Endothelial cell of umbilical vein (primary cell): ENCODE data around the gene LTBP1. TPM values are rescaled to one million over a fixed set of nuclear protein-coding genes. Genes with fewer than 3 reads are reported as not detected.

Source experiments
- BruUV-seq: library from RNA; stranded (reverse); fragments of 400-500 nt; replicated peaks from 2 replicates; lab custom pipeline; 2021; lab: Mats Ljungman, UMichigan
- CTCF ChIA-PET: fragments of 300-600, 350-600 bp; sonication (Branson Sonifier 250); formaldehyde crosslinking; loops from one replicate; lab custom pipeline; 2021; ENCODE audit warnings: antibody characterized with exemption, inconsistent platforms; lab: Charles Lee
- POLR2A ChIA-PET: fragments of 300-600, 350-600 bp; sonication (Branson Sonifier 250); formaldehyde crosslinking; loops from one replicate; lab custom pipeline; 2021; ENCODE audit warnings: antibody characterized with exemption, inconsistent platforms; lab: Charles Lee
- DNase-seq: peaks from one replicate; pipeline ENCODE4 v3.0.0-alpha.2; 2011; ENCODE audit warnings: low read depth, low spot score
- FAIRE-seq: peaks from 2 replicates; lab custom pipeline; 2011; peaks lifted over from hg19 to GRCh38; lab: Jason Lieb, UNC
- H2AFZ ChIP-seq: 2 replicates; pipeline ENCODE4 v1.6.0; 2012; ENCODE audit warnings: low read depth, low read length, control low read depth, inconsistent platforms
- H3K27ac ChIP-seq: 2 replicates; pipeline ENCODE4 v1.5.1; 2011; ENCODE audit warnings: low read depth, mild to moderate bottlenecking, control low read depth, low read length, moderate library complexity; ENCODE audit not compliant: insufficient read depth
- H3K27me3 ChIP-seq, 2 experiments: 2 replicates each; pipeline versions ENCODE4 v1.6.0 to v1.6.1; 2011; ENCODE audit warnings: low read length in 2 of 2, mixed read lengths in 1 of 2; ENCODE audit not compliant: control insufficient read depth in 2 of 2, insufficient read depth in 2 of 2
- H3K36me3 ChIP-seq, 2 experiments: 2 replicates in 1 of 2; 3 replicates in 1 of 2; pipeline ENCODE4 v1.5.1; 2011; ENCODE audit warnings: low read length in 2 of 2, mild to moderate bottlenecking in 1 of 2, moderate library complexity in 1 of 2; ENCODE audit not compliant: control insufficient read depth in 2 of 2, insufficient read depth in 2 of 2; ENCODE audit errors: extremely low read depth in 1 of 2
- H3K4me1 ChIP-seq: 3 replicates; pipeline ENCODE4 v1.5.1; 2011; ENCODE audit warnings: mild to moderate bottlenecking, low read length; ENCODE audit not compliant: control insufficient read depth, insufficient read depth; ENCODE audit errors: extremely low read depth
- H3K4me2 ChIP-seq: 2 replicates; pipeline ENCODE4 v1.6.1; 2011; ENCODE audit warnings: low read length, control low read depth, mixed read lengths; ENCODE audit not compliant: insufficient read depth
- H3K4me3 ChIP-seq, 3 experiments: fragments of 200-600 bp in 1 of 3; sonication (generic), shearing (Covaris generic) in 1 of 3; replicated peaks in 1 of 3; 2 replicates each; pipeline ENCODE4 v1.5.1; 2011 to 2016; ENCODE audit warnings: control low read depth in 3 of 3, low read length in 3 of 3, mild to moderate bottlenecking in 2 of 3, inconsistent platforms in 1 of 3, low read depth in 1 of 3, moderate library complexity in 1 of 3; ENCODE audit not compliant: insufficient read depth in 1 of 3
- H3K79me2 ChIP-seq: 2 replicates; pipeline ENCODE4 v1.6.0; 2012; ENCODE audit warnings: low read length, inconsistent platforms; ENCODE audit not compliant: control insufficient read depth, insufficient read depth
- H3K9ac ChIP-seq: replicated peaks from 2 replicates; pipeline ENCODE3; 2011; ENCODE audit warnings: low read length, control low read depth; ENCODE audit not compliant: insufficient read depth; ENCODE audit errors: extremely low read depth
- H3K9me1 ChIP-seq: replicated peaks from 3 replicates; pipeline ENCODE4 v1.6.0; 2011; ENCODE audit warnings: mild to moderate bottlenecking, low read length; ENCODE audit not compliant: control insufficient read depth, insufficient read depth; ENCODE audit errors: extremely low read depth
- H3K9me3 ChIP-seq: replicated peaks from 2 replicates; pipeline ENCODE4 v1.5.1; 2012; ENCODE audit warnings: low read length, inconsistent platforms; ENCODE audit not compliant: control insufficient read depth, insufficient read depth
- H4K20me1 ChIP-seq: replicated peaks from 2 replicates; pipeline ENCODE3; 2011; ENCODE audit warnings: mild to moderate bottlenecking, low read length; ENCODE audit not compliant: control insufficient read depth, insufficient read depth; ENCODE audit errors: extremely low read depth
- CTCF ChIP-seq, 2 donors: IDR thresholded peaks; 1 replicate in 1 of 2; 2 replicates in 1 of 2; pipeline ENCODE4 v1.5.1; 2011; ENCODE audit warnings: low read length in 2 of 2, mild to moderate bottlenecking in 2 of 2, moderate library complexity in 2 of 2, control low read depth in 1 of 2, inconsistent platforms in 1 of 2, low read depth in 1 of 2; ENCODE audit not compliant: insufficient read depth in 1 of 2; ENCODE audit errors: extremely low read depth in 1 of 2
- EZH2 ChIP-seq: IDR thresholded peaks from 2 replicates; pipeline ENCODE4 v1.6.1; 2012; ENCODE audit warnings: borderline replicate concordance, low read depth, mild to moderate bottlenecking, moderate library complexity, low read length, inconsistent platforms; ENCODE audit not compliant: severe bottlenecking
- FOS ChIP-seq: IDR thresholded peaks from 2 replicates; pipeline ENCODE4 v1.6.1; 2011; ENCODE audit warnings: mild to moderate bottlenecking, low read length, moderate library complexity, borderline replicate concordance; ENCODE audit not compliant: insufficient read depth
- GATA2 ChIP-seq: IDR thresholded peaks from 2 replicates; pipeline ENCODE4 v1.7.0; 2011; ENCODE audit warnings: low read depth, mild to moderate bottlenecking, moderate library complexity, mixed read lengths, low read length; ENCODE audit not compliant: insufficient read length, insufficient read depth
- JUN ChIP-seq: IDR thresholded peaks from 2 replicates; pipeline ENCODE4 v1.6.1; 2011; ENCODE audit warnings: borderline replicate concordance, low read depth; ENCODE audit not compliant: insufficient read length, insufficient read depth
- MAX ChIP-seq: IDR thresholded peaks from 2 replicates; pipeline ENCODE4 v1.6.1; 2011; ENCODE audit not compliant: insufficient read depth, insufficient read length
- MYC ChIP-seq: IDR thresholded peaks from one replicate; pipeline ENCODE4 v1.6.1; 2011; ENCODE audit warnings: mild to moderate bottlenecking, low read depth, low read length
- POLR2A ChIP-seq: IDR thresholded peaks from 2 replicates; pipeline ENCODE4 v1.6.1; 2012; ENCODE audit warnings: low read depth, mild to moderate bottlenecking, control low read depth, low read length
- POLR2AphosphoS5 ChIP-seq: IDR thresholded peaks from 2 replicates; pipeline ENCODE4 v1.6.1; 2012; ENCODE audit warnings: low read depth, mild to moderate bottlenecking, control low read depth, low read length, moderate library complexity; ENCODE audit not compliant: insufficient read depth
- dilution Hi-C: fragments of 300-500 bp; cut with MboI; formaldehyde crosslinking; loops from one replicate; pipeline ENCODE4 v1.15.0; 2019; ENCODE audit warnings: low sequenced_read_pairs; ENCODE audit not compliant: extremely low pct_ligation_motif_present
- intact Hi-C: fragments of 100-400 bp; cut with micrococcal nuclease; formaldehyde crosslinking; loops from one replicate; pipeline ENCODE4 v1.10.0; 2022
- polyA plus RNA-seq, 4 experiments: library from polyadenylated mRNA; depleted of rRNA in 3 of 4; stranded (reverse) in 3 of 4; unstranded in 1 of 4; fragments of >200 nt; gene quantifications; 2 replicates each; pipeline versions ENCODE4 v1.2.1 to v1.2.3, GENCODE V29; 2011 to 2012; ENCODE audit warnings: missing spikeins in 1 of 4
- total RNA-seq: library from RNA; stranded (reverse); gene quantifications from 2 replicates; pipeline ENCODE4 v1.2.3, GENCODE V29; 2021

Gene LTBP1
- total and polyA plus RNA-seq, 2 donors (not counting 3 experiments of a cell fraction or from before 2014, with no cell fraction given) = 57.4 to 68.2 TPM

DNA sequence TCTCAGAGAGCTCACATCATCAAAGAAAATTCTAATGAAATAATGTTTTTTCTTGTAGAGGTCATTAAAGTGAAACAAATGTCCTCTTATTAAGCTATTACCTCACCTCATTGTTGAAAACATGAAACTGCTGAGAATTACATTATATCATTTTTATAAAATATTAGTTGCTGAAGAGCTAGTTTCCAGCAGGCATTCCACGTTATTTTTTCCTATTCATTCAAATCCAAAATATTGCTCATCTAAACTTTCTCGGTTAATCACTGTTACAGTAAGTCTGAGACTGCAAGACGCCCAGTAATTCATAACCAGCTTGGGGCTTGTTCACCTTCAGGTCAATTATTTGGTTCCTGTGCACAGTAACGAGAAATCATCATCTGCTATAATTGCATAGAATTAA, 391.2 kb downstream of the LTBP1 start:
- no peaks in the 10 kb centered on the region for H3K36me3 ChIP-seq
- H3K4me1 ChIP-seq = peaks cover 34% of the 10 kb centered on the region
- H3K27me3 ChIP-seq = no peaks in the 10 kb centered on the region
- no peaks in the 10 kb centered on the region for H3K79me2 ChIP-seq
- no peaks in the 10 kb centered on the region for H3K9me1 ChIP-seq
- CTCF ChIA-PET = no interaction called here
- DNase-seq (no peak), FAIRE-seq (no peak)
- intact Hi-C loops (no loop called here), dilution Hi-C loops (no loop called here)
- H3K9ac ChIP-seq = no peak overlapping the region
- H3K9me3 ChIP-seq = no peaks in the 10 kb centered on the region
- POLR2A ChIA-PET = no interaction called here
- H3K4me2 ChIP-seq = no peak overlapping the region
- no peak overlapping the region for H3K4me3 ChIP-seq
- no peaks in the 10 kb centered on the region for H4K20me1 ChIP-seq
- H2AFZ ChIP-seq = no peak overlapping the region
- BruUV-seq = no TSS peak
- TF ChIP-seq FOS = no peak
- no peak for TF ChIP-seq GATA2
- TF ChIP-seq MYC = no peak
- TF ChIP-seq POLR2A = no peak
- TF ChIP-seq CTCF (IDR thresholded peaks at IDR 0.05; ENCODE audit: extremely low read depth in 1 of 2, insufficient read depth in 1 of 2, low read depth in 1 of 2, low read length in 2 of 2) = no peak
- TF ChIP-seq JUN = no peak
- TF ChIP-seq POLR2AphosphoS5 = no peak
- TF ChIP-seq EZH2 = no peak
- TF ChIP-seq MAX = no peak
- H3K27ac ChIP-seq = no peak overlapping the region
